ENCODE measurements around the gene CCDC3.
"Not testable (repeated sequence)": the region's sequence is repeated elsewhere in the genome, so short reads cannot be mapped to it uniquely, and the experiment has no call there.

The CCDC3 gene

DNA sequence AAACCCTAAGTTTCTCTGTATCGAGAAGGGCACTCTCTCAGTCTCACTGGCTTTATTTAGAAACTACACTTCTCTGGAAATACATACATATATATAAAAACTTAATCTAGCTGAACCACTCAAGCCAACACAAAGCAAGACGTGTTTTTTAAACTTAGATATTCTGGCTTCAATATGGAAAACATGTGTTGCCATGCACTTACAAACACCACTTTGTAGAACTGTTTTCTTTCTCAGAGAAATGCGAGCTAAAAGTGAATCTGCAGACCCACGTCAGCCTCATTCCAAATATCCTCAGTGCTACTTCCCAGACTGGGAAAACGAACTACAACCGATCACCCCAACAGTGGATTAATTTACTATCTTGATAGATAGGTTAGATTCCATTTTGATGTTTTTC is 1.7 kb downstream of the CCDC3 start:
- DNase-seq (ENCODE audit: low read depth) = no peak

DNA sequence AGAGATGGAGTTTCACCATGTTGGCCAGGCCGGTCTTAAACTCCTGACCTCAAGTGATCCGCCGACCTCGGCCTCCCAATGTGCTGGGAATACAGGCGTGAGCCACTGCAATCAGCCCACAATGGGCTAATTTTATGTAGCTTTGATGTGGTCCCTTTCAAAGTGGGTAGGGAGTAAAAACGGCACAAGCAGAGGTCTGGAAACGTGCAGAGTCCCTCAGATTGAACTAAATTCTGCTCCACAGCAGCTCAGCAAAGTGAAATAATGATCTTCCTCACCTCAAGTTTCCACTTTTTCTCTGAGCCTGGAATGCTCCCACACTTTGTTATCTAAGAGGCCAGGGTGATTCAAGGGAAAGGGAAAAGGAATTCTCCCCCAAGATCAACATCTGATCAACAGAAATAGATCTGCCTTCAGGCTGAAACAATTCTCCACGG is 6.1 kb downstream of the CCDC3 start:
- DNase-seq (ENCODE audit: low read depth) = no peak

GRCh38 chr10:12993595-12993994 is 7.9 kb downstream of the CCDC3 start:
- no peak for DNase-seq (ENCODE audit: low read depth)

GRCh38 chr10:12985347-12985746 is 16.2 kb downstream of the CCDC3 start:
- no peak for DNase-seq (ENCODE audit: low read depth)

GRCh38 chr10:12984165-12984747 is 17.3 kb downstream of the CCDC3 start:
- DNase-seq (ENCODE audit: low read depth) = no peak

GRCh38 chr10:12983568-12983967 is 17.9 kb downstream of the CCDC3 start:
- DNase-seq (ENCODE audit: low read depth) = not testable (repeated sequence)

- no peak for DNase-seq (ENCODE audit: low read depth)
Measured at GRCh38 chr10:12981570-12981969, 19.9 kb downstream of the CCDC3 start.

DNA sequence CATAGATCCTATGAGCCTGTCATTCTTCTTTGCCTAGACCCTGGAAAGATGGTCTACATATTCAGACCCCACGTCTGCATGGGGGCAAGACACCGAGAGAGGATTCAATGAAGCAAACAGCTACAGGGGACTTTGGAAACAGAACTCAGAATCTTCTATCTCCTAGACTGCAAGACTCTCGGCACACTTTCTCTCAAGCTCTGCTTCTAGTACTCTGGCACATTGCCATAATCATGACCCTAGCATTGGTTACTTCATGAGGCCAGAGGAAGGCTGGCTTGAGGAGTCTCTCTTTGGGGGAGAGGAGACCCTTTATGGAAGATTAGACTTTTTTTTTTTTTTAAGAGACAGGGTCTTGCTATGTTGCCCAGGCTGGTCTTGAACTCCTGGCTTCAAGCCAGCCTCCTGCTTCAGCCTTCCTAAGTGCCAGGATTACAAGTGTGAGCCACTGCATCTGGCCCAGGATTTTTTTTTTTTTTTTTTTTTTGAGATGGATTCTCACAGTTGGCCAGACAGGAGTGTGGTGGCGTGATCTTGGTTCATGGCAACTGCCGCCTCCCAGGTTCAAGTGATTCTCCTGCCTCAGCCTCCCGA is 20.7 kb downstream of the CCDC3 start:
- DNase-seq (ENCODE audit: low read depth) = no peak

DNA sequence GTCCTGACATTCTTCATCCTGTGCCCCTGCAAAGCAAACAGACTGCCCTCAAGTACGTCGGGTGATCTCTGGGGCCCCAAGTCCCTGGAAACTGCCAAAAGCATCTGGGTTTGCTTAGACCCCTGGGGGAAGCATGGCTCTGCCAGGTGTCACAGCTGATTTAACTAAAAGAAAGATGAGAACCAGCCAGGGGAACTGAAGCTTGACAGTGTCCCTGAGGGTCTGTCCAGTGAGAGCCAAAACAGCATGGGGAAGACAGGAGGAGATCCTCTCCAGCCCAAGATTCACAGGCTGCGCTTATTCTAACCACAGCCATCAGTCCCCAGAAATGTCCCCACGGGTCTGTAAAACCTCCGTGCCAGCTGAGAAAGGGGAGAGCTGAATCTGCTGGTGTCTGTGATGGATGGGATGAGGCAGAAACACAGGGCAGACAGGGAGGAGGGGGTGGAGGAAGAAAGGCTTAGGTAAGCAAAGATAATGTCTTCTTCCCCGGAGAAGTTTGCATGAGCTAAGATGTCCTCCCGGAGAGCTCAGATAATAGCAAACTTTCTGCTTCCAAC is 21.3 kb downstream of the CCDC3 start:
- no peak for DNase-seq (ENCODE audit: low read depth)

- DNase-seq (ENCODE audit: low read depth) = no peak
Measured at GRCh38 chr10:12978891-12979290, 22.6 kb downstream of the CCDC3 start.

DNA sequence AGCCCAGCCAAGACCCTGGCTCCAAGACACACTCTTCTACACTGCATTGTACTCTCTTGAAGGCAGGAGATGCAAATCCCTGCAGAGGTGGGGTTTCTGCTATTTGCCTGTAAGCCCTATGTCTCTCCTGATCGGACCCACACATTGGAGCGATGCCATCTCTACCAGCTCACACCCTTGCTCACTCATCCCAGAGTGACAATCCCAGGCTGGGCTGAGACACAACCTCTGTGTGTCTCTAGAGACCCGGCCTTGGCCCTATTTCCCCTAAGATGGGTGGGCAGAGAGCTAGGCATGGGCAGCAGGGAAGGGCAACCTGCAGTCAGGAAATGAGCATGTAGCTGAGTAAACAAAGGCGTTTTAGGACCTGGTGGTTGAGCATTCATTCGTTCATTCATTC is 25.6 kb downstream of the CCDC3 start:
- no peak for DNase-seq (ENCODE audit: low read depth)

DNA sequence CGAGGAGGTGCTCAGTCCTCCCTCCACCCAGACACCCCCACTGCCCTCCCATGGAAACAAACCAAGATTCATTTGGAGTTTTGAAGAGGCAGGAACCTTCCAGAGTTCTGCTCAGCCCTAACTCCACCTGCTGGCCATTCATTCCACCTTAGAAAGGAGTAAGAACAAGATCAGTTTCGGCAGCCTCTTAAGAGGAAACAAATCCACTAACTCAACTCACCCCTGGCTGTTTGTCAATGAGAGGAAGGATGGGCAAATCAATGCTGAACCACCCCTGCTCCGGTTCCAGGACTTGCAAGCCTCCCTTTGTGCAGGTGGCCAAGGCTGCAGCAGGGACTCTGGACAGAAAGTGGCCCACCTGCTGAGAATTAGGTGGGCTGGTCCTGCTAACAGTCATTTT is 26.2 kb downstream of the CCDC3 start:
- DNase-seq (ENCODE audit: low read depth) = no peak

- DNase-seq (ENCODE audit: low read depth) = no peak
Measured at GRCh38 chr10:12974491-12975199, 26.9 kb downstream of the CCDC3 start.

DNA sequence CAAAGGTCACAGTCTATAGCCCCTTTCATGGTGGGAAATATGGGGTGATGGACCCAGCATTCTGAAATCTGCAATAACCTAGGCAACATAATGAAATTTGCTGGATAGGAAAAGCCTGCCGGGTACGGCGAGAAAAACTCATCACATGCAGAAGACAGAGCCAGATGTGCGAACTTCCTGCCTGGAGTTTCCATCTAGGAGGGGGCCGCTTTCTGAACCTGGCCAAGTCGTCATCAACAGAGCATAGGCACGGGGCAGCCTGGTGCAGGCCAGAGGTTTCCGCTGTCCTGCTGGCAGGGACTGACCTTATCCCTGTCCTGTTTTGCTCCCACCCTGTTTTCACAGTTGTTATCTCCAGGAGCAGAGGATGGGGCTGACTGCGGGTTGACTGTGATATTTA is 27.4 kb downstream of the CCDC3 start:
- DNase-seq (ENCODE audit: low read depth) = no peak

DNA sequence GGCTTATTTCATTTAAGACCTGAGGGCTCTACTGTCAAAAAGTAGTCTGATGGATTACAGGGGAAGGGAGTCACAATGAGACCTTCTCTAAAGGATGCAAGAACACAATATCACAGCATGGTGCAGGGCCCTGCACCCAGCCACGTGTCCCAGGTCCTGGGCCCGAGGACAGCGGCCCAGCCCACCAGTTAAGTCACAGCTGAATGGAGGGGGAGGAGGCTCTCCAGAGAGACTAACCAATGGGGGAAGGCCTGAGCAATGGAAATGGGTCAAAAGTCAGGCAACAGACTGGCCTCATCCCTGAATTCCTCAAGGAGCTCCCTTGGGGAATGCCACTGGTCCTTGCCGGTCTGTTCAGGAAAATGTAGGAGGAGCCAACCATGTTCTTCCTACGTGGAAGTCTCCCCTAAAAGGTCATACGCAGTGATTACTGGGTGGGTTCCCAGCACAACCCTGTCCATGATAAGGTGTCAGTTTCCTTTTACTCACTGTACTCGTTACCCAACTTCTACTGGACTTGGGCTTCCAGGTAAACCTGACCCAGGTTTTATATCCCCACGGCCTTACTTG is 28.3 kb downstream of the CCDC3 start:
- no peak for DNase-seq (ENCODE audit: low read depth)

DNA sequence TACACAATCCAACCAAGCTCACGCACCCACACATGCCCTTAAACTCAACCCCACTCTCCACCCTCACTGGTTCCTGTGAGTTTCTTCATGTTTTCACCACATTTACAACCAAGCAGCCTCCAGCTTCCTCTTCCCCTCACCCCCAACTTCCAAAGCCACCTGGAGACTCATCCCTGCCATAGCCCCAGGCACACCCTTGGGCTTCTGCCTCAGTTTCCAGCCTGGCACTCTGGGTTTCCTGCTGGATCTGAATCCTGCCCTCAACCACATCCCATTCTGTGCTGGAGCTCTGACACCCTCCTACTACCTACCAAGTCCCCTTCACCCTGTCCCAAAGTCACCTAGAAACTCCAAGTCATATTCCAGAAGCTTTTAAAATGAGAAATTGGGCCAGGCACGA is 29.4 kb downstream of the CCDC3 start:
- no peak for DNase-seq (ENCODE audit: low read depth)

GRCh38 chr10:12971001-12971788 is 30.3 kb downstream of the CCDC3 start:
- no peak for DNase-seq (ENCODE audit: low read depth)

DNA sequence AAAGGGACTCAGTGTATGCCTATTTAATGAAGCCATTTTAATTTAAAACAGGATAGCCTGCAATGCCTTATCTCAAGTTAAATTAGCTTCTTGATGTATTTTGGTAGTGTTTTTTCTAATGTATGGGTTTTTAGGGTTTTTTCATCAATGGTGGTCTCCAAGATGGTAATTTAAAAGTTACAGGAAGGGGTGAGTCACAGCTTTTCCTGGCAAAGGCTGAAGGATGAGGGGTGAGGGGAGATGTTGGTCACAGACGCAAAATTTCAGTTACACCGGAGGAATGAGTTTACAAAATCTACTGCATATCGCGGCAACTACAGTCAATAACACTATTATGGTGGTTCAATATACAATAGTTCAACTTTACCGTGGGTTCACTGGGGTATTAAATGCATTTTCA is 31.6 kb downstream of the CCDC3 start:
- DNase-seq (ENCODE audit: low read depth) = no peak

GRCh38 chr10:12966067-12966466 is 35.4 kb downstream of the CCDC3 start:
- no peak for DNase-seq (ENCODE audit: low read depth)

- no peak for DNase-seq (ENCODE audit: low read depth)
Measured at GRCh38 chr10:12965571-12965970, 35.9 kb downstream of the CCDC3 start.

- DNase-seq (ENCODE audit: low read depth) = no peak
Measured at GRCh38 chr10:12962556-12962955, 39.0 kb downstream of the CCDC3 start.

All from activated T-helper 1 cell treated with Interleukin-2 at 50 U/mL for 16 hours (primary cell).